ENCODE data around the gene STK24.
A peak's percentile ranks its signal among the peaks of the same experiment; 100 is the strongest.

Gene STK24

GRCh38 chr13:98468929-98469328 lies 108.0 kb downstream of the STK24 start:
- no peak for DNase-seq

GRCh38 chr13:98468361-98468760 lies 108.5 kb downstream of the STK24 start:
- DNase-seq: peak; percentile 5

GRCh38 chr13:98467263-98467985 lies 109.5 kb downstream of the STK24 start:
- DNase-seq: peak; percentile 6

- DNase-seq: peak; percentile 52
These were observed 110.2 kb downstream of the STK24 start for GRCh38 chr13:98466634-98467236.

GRCh38 chr13:98462946-98463345 lies 114.0 kb downstream of the STK24 start:
- DNase-seq: no peak

- DNase-seq: no peak
These were observed 114.5 kb downstream of the STK24 start for GRCh38 chr13:98462241-98462882.

GRCh38 chr13:98461486-98462240 lies 115.2 kb downstream of the STK24 start:
- DNase-seq: no peak

- no peak for DNase-seq
These were observed 116.4 kb downstream of the STK24 start for GRCh38 chr13:98460516-98460915.

GRCh38 chr13:98459721-98460370 lies 117.1 kb downstream of the STK24 start:
- DNase-seq: no peak

- DNase-seq: no peak
These were observed 117.7 kb downstream of the STK24 start for GRCh38 chr13:98459171-98459681.

- no peak for DNase-seq
These were observed 118.5 kb downstream of the STK24 start for GRCh38 chr13:98458431-98458830.

GRCh38 chr13:98457053-98457452 lies 119.9 kb downstream of the STK24 start:
- no peak for DNase-seq

- DNase-seq: no peak
These were observed 120.5 kb downstream of the STK24 start for GRCh38 chr13:98456413-98456845.

GRCh38 chr13:98454389-98454881 lies 122.5 kb downstream of the STK24 start:
- DNase-seq: no peak

- no peak for DNase-seq
These were observed 123.8 kb downstream of the STK24 start for GRCh38 chr13:98452851-98453843.

- DNase-seq: no peak
These were observed 125.0 kb downstream of the STK24 start for GRCh38 chr13:98451676-98452470.

- DNase-seq: no peak
These were observed 126.3 kb downstream of the STK24 start for GRCh38 chr13:98450539-98451111.

- no peak for DNase-seq
These were observed 126.9 kb downstream of the STK24 start for GRCh38 chr13:98450026-98450425.

GRCh38 chr13:98449273-98449672 lies 127.6 kb downstream of the STK24 start:
- DNase-seq: no peak

- DNase-seq: no peak
These were observed 128.3 kb downstream of the STK24 start for GRCh38 chr13:98448642-98448928.

All from activated T-cell treated with anti-CD3 and anti-CD28 coated beads, Interleukin-2, amount 50 U/mL, for 1 hour (primary cell).